OCI-M2 (cell line): Measurements from ENCODE around the gene RALGDS.
"Not testable (repeated sequence)": the region's sequence is repeated elsewhere in the genome, so short reads cannot be mapped to it uniquely, and the experiment has no call there.

Source experiments
- DNase-seq: peaks from one replicate; lab custom pipeline; 2025; ENCODE audit not compliant: unreplicated experiment; lab: John Stamatoyannopoulos, UW

RALGDS gene

GRCh38 chr9:133121198-133121914 lies at the start of gene RALGDS:
Gene RALGDS, minus strand, starts transcription at chr9:133121240. Its CDS starts 86 bp downstream, at chr9:133121154.
- no peak for DNase-seq

- DNase-seq = no peak
Observed at GRCh38 chr9:133170716-133171115, 49.7 kb upstream of the RALGDS start.

- not testable (repeated sequence) for DNase-seq
Observed at GRCh38 chr9:133169687-133170086, 48.6 kb upstream of the RALGDS start.

GRCh38 chr9:133169102-133169501 lies 48.1 kb upstream of the RALGDS start:
- DNase-seq = no peak

- DNase-seq = no peak
Observed at GRCh38 chr9:133168432-133168831, 47.4 kb upstream of the RALGDS start.

GRCh38 chr9:133167769-133168168 lies 46.7 kb upstream of the RALGDS start:
- DNase-seq = no peak

- DNase-seq = no peak
Observed at GRCh38 chr9:133167096-133167730, 46.2 kb upstream of the RALGDS start.

GRCh38 chr9:133166392-133166791 lies 45.4 kb upstream of the RALGDS start:
- DNase-seq = no peak

GRCh38 chr9:133165452-133165730 lies 44.4 kb upstream of the RALGDS start:
- no peak for DNase-seq

GRCh38 chr9:133164191-133164590 lies 43.2 kb upstream of the RALGDS start:
- DNase-seq = no peak

GRCh38 chr9:133163504-133164172 lies 42.6 kb upstream of the RALGDS start, which contains the start of gene GBGT1:
Gene GBGT1, minus strand, starts transcription at chr9:133163914. Its CDS starts 1,502 bp downstream, at chr9:133162412.
- peak; percentile 18 for DNase-seq

GRCh38 chr9:133162861-133163503 lies 41.9 kb upstream of the RALGDS start:
- no peak for DNase-seq

GRCh38 chr9:133161547-133161950 lies 40.5 kb upstream of the RALGDS start:
- DNase-seq = no peak

- peak; percentile 82 for DNase-seq
Observed at GRCh38 chr9:133160742-133161546, 39.9 kb upstream of the RALGDS start.

GRCh38 chr9:133158695-133159094 lies 37.7 kb upstream of the RALGDS start:
- no peak for DNase-seq

- no peak for DNase-seq
Observed at GRCh38 chr9:133155156-133155555, 34.1 kb upstream of the RALGDS start.

- no peak for DNase-seq
Observed at GRCh38 chr9:133154097-133154989, 33.3 kb upstream of the RALGDS start.

- DNase-seq = no peak
Observed at GRCh38 chr9:133153227-133154096, 32.4 kb upstream of the RALGDS start.
